OCI-LY7 (cell line): Measurements from ENCODE around the gene BICD1. TPM values are rescaled to one million over a fixed set of nuclear protein-coding genes. Genes with fewer than 3 reads are reported as not detected.

Source experiments
- BruUV-seq: library from RNA; stranded (reverse); fragments of 400-500 nt; replicated peaks from 2 replicates; lab custom pipeline; 2021; lab: Mats Ljungman, UMichigan
- CTCF ChIA-PET: fragments of 300-600 bp; sonication (Branson Sonifier 250); formaldehyde crosslinking; loops from one replicate; lab custom pipeline; 2022; ENCODE audit warnings: antibody characterized with exemption; ENCODE audit not compliant: unreplicated experiment; lab: Charles Lee
- POLR2A ChIA-PET: fragments of 300-600 bp; sonication (Branson Sonifier 250); formaldehyde crosslinking; loops from one replicate; lab custom pipeline; 2022; ENCODE audit warnings: antibody characterized with exemption; lab: Charles Lee
- DNase-seq: peaks from one replicate; pipeline ENCODE4 v3.0.0-alpha.2; 2015; ENCODE audit warnings: low spot score
- H2AFZ ChIP-seq: fragments of 200-600 bp; sonication (generic), shearing (Covaris generic); 2 replicates; pipeline ENCODE4 v1.6.1; 2014; ENCODE audit warnings: mild to moderate bottlenecking, antibody characterized with exemption, low read length, moderate library complexity
- H3K27ac ChIP-seq: fragments of 200-600 bp; sonication (generic); 2 replicates; pipeline ENCODE4 v1.5.1; 2014; ENCODE audit warnings: mixed run types, low read depth, mild to moderate bottlenecking, moderate library complexity, low read length, inconsistent platforms; ENCODE audit not compliant: poor library complexity, severe bottlenecking
- H3K36me3 ChIP-seq: fragments of 200-600 bp; sonication (generic); 2 replicates; pipeline ENCODE4 v1.6.1; 2014; ENCODE audit warnings: mild to moderate bottlenecking, antibody characterized with exemption, low read length, moderate library complexity, mixed read lengths; ENCODE audit not compliant: insufficient read depth
- H3K4me1 ChIP-seq: fragments of 200-600 bp; sonication (generic); 2 replicates; pipeline ENCODE4 v1.5.1; 2014; ENCODE audit warnings: mild to moderate bottlenecking, low read length; ENCODE audit not compliant: insufficient read depth, poor library complexity, severe bottlenecking
- H3K4me2 ChIP-seq: fragments of 200-600 bp; sonication (generic); 2 replicates; pipeline ENCODE4 v1.6.1; 2014; ENCODE audit warnings: mild to moderate bottlenecking, low read length
- H3K4me3 ChIP-seq: fragments of 200-600 bp; sonication (generic); 2 replicates; pipeline ENCODE4 v1.5.1; 2014; ENCODE audit warnings: mild to moderate bottlenecking, low read depth, low read length; ENCODE audit not compliant: poor library complexity, severe bottlenecking
- H3K79me2 ChIP-seq: fragments of 200-600 bp; sonication (generic); 2 replicates; pipeline ENCODE4 v1.6.1; 2016; ENCODE audit warnings: low read depth, mild to moderate bottlenecking, low read length, moderate library complexity, mixed read lengths; ENCODE audit not compliant: insufficient read depth
- H3K9me2 ChIP-seq: fragments of 200-600 bp; sonication (generic); 2 replicates; pipeline ENCODE4 v1.6.1; 2016; ENCODE audit warnings: mild to moderate bottlenecking, low read length, mixed read lengths; ENCODE audit not compliant: insufficient read depth
- H3K9me3 ChIP-seq: fragments of 200-600 bp; sonication (generic); 2 replicates; pipeline ENCODE4 v1.6.1; 2014; ENCODE audit warnings: mild to moderate bottlenecking, mixed run types, low read length, mixed read lengths
- H4K20me1 ChIP-seq: fragments of 200-600 bp; sonication (generic); 2 replicates; pipeline ENCODE4 v1.6.1; 2014; ENCODE audit warnings: mild to moderate bottlenecking, antibody characterized with exemption, low read length, moderate library complexity, mixed read lengths; ENCODE audit not compliant: insufficient read depth
- EZH2phosphoT487 ChIP-seq: fragments of 200-600 bp; sonication (generic); IDR thresholded peaks from 2 replicates; pipeline ENCODE4 v1.6.1; 2018; ENCODE audit warnings: low read depth, borderline replicate concordance, mild to moderate bottlenecking, mixed run types, antibody characterized with exemption, low read length, moderate library complexity, mixed read lengths
- intact Hi-C: fragments of 100-400 bp; cut with micrococcal nuclease; formaldehyde crosslinking; loops from one replicate; pipeline ENCODE4 v1.10.0; 2022; ENCODE audit not compliant: unreplicated experiment
- total RNA-seq, 2 experiments: library from RNA; depleted of rRNA in 1 of 2; stranded (reverse); fragments of >200 nt in 1 of 2; shearing (Covaris generic) in 1 of 2; gene quantifications; 2 replicates each; pipeline ENCODE4 v1.2.3, GENCODE V29; 2014 to 2022
- TF ChIP-seq, protein P1 (sequence below): fragments of 200-600 bp; sonication (generic); conservative IDR thresholded peaks from 2 replicates; pipeline ENCODE4 v1.5.1; 2014; ENCODE audit warnings: mild to moderate bottlenecking, antibody characterized with exemption, low read length, moderate library complexity, mixed read lengths

Gene BICD1
- total RNA-seq, 2 experiments from 2014 or later: 42.9 to 88.2 TPM

DNA sequence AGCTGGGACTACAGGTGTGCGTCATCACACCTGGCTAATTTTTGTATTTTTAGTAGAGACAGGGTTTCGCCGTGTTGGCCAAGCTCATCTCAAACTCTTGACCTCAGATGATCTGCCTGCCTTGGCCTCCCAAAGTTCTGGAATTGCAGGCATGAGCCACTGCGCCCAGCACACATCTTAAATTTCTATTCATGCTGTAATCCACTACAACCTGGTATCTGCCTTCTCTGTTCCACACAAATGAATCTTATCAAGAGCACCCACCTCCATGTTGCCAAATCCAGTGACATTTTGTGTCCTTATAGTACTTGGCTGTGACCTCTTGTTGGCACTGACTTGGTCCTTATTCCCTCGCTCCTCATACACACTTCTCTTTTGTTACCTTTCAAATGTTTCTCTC, 5.8 kb upstream of the BICD1 start:
- BruUV-seq: no TSS peak
- Histone ChIP-seq H3K9me3 (no peaks in the 10 kb centered on the region), H3K9me2 (no peaks in the 10 kb centered on the region), H2AFZ (no peak overlapping the region), H3K27ac (no peak overlapping the region), H3K79me2 (no peaks in the 10 kb centered on the region), H4K20me1 (no peaks in the 10 kb centered on the region), H3K4me2 (no peak overlapping the region), H3K4me1 (peaks cover 5% of the 10 kb centered on the region), H3K4me3 (no peak overlapping the region), H3K36me3 (no peaks in the 10 kb centered on the region)
- CTCF ChIA-PET: no interaction called here
- intact Hi-C loops: no loop called here
- TF ChIP-seq, protein P1, sequence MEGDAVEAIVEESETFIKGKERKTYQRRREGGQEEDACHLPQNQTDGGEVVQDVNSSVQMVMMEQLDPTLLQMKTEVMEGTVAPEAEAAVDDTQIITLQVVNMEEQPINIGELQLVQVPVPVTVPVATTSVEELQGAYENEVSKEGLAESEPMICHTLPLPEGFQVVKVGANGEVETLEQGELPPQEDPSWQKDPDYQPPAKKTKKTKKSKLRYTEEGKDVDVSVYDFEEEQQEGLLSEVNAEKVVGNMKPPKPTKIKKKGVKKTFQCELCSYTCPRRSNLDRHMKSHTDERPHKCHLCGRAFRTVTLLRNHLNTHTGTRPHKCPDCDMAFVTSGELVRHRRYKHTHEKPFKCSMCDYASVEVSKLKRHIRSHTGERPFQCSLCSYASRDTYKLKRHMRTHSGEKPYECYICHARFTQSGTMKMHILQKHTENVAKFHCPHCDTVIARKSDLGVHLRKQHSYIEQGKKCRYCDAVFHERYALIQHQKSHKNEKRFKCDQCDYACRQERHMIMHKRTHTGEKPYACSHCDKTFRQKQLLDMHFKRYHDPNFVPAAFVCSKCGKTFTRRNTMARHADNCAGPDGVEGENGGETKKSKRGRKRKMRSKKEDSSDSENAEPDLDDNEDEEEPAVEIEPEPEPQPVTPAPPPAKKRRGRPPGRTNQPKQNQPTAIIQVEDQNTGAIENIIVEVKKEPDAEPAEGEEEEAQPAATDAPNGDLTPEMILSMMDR: no peak
- no peak for TF ChIP-seq EZH2phosphoT487
- no peak for DNase-seq
- POLR2A ChIA-PET: interaction anchor here (1.1 kb wide), 1 partner anchor 10 kb away, joined by 3 read pairs; no protein-coding TSS in a partner anchor

DNA sequence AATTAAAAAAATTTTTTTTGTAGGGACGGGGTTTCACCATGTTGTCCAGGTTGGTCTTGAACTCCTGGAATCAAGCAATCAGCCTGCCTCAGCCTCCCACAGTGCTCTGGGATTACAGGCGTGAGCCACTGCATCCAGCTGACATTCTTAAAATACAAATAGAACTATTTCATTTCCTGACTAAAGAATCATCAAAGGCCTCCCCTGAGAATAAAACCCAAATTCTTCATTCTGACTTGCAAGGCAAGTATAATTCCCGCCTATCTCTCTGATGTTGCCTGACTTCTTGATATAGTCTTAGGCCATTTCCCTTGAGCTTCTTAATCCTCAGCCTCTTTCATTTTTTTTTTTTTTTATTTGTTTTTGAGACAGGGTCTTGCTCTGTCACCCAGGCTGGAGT, 4.4 kb upstream of the BICD1 start:
- CTCF ChIA-PET: no interaction called here
- no peak overlapping the region for H3K4me2 ChIP-seq
- H3K4me3 ChIP-seq: no peak overlapping the region
- TF ChIP-seq, protein P1: no peak
- no peak for TF ChIP-seq EZH2phosphoT487
- no peak overlapping the region for H3K27ac ChIP-seq
- DNase-seq: no peak
- H3K9me3 ChIP-seq: no peaks in the 10 kb centered on the region
- POLR2A ChIA-PET: interaction anchor here (0.7 to 1.1 kb wide), 6 partner anchors 8 to 524 kb away, joined by 3 to 7 read pairs (median 4); no protein-coding TSS in a partner anchor
- intact Hi-C loops: no loop called here
- H3K9me2 ChIP-seq: no peaks in the 10 kb centered on the region
- H3K4me1 ChIP-seq: peaks cover 10% of the 10 kb centered on the region
- H2AFZ ChIP-seq: no peak overlapping the region
- no TSS peak for BruUV-seq
- H3K79me2 ChIP-seq: peaks cover 5% of the 10 kb centered on the region; the same call in 1 of the 2 replicates
- H4K20me1 ChIP-seq: no peaks in the 10 kb centered on the region
- peaks cover 3% of the 10 kb centered on the region; the same call in 1 of the 2 replicates for H3K36me3 ChIP-seq

DNA sequence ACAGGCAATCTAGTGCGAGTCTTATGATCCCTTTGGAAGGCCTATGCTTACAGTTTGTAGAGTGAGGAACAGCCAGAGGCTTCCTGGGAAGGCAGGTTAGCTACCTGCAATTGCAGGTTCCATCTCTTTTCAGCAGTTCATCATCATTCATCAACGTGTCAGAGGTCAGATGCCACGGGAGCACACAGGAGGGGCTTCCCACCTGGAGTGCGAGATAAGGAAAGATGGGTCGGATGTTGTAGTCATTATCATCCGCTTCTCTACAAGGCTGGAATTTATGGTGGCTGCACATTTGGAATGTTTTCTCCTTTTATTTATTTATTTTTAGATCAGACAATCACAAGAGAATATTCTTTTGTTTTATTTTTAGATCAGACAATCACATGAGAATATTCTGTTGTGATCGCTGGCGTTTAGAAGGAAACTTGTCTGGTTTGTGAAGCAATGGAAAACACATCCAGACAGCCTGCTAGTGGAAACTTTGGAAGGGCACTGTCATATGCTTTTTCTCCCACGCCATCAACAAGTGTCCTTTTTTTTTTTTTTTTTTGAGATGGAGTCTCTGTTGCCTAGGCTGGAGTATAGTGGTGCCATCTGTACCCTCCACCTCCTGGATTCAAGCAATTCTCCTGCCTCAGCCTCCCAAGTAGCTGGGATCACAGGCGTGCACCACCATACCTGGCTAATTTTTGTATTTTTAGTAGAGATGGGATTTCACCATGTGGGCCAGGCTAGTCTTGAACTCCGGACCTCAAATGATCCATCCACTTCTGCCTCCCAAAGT, 1.9 kb upstream of the BICD1 start:
- no TSS peak for BruUV-seq

More for the DNA sequence above, 1.9 kb upstream of the BICD1 start:
- H3K36me3 ChIP-seq: peaks cover 8% of the 10 kb centered on the region; the same call in 1 of the 2 replicates
- intact Hi-C loops: no loop called here
- no peaks in the 10 kb centered on the region for H3K9me3 ChIP-seq
- peaks cover 30% of the 10 kb centered on the region for H3K79me2 ChIP-seq
- POLR2A ChIA-PET: interaction anchor here (0.5 to 0.7 kb wide), 6 partner anchors 114 to 437 kb away, joined by 3 to 6 read pairs (median 4); no protein-coding TSS in a partner anchor
- DNase-seq: no peak
- peaks cover 11% of the 10 kb centered on the region for H3K4me1 ChIP-seq
- H3K27ac ChIP-seq: no peak overlapping the region
- CTCF ChIA-PET: no interaction called here
- H3K9me2 ChIP-seq: no peaks in the 10 kb centered on the region
- no peak for TF ChIP-seq EZH2phosphoT487
- TF ChIP-seq, protein P1: no peak
- H4K20me1 ChIP-seq: peaks cover 5% of the 10 kb centered on the region
- 0 out of 2 replicates have a peak overlapping the region, but pooled peaks have one; percentile 3 for H2AFZ ChIP-seq
- H3K4me2 ChIP-seq: no peak overlapping the region
- H3K4me3 ChIP-seq: no peak overlapping the region
